ENCODE results near the gene EFCAB8.

EFCAB8 gene

DNA sequence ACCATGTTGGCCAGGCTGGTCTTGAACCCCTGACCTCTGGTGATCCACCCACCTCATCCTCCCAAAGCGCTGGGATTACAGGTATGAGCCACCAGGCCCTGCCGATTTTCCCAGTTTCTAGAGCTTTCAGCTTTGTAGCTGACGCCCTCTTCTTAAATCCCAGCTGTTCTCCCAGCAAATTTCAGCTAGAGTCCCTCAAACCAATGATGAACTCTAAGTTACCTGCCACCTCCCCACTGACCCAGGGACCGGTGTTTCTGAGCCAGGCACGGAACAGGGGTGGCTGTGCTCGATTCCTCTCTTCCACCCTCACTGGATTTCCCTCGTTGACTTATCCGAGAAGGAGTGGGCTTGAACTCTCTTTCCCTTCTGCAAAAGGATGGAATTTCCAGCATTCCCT is 106.4 kb downstream of the EFCAB8 start:
- Histone ChIP-seq H3K27ac (no peak overlapping the region), H3K9me3 (ENCODE audit: control insufficient read depth, low read length) (no peaks in the 10 kb centered on the region), H3K4me2 (ENCODE audit: low read length) (no peak overlapping the region), H3K4me3 (ENCODE audit: low read depth, low read length) (no peak overlapping the region), H3K9ac (no peak overlapping the region), H2AFZ (no peak overlapping the region), H3K4me1 (no peaks in the 10 kb centered on the region), H3K36me3 (ENCODE audit: control insufficient read depth, insufficient read depth, low read length) (no peaks in the 10 kb centered on the region), H3K79me2 (no peaks in the 10 kb centered on the region), H3K27me3 (ENCODE audit: control insufficient read depth, insufficient read depth, low read length) (no peaks in the 10 kb centered on the region)
- TF ChIP-seq, protein P1, sequence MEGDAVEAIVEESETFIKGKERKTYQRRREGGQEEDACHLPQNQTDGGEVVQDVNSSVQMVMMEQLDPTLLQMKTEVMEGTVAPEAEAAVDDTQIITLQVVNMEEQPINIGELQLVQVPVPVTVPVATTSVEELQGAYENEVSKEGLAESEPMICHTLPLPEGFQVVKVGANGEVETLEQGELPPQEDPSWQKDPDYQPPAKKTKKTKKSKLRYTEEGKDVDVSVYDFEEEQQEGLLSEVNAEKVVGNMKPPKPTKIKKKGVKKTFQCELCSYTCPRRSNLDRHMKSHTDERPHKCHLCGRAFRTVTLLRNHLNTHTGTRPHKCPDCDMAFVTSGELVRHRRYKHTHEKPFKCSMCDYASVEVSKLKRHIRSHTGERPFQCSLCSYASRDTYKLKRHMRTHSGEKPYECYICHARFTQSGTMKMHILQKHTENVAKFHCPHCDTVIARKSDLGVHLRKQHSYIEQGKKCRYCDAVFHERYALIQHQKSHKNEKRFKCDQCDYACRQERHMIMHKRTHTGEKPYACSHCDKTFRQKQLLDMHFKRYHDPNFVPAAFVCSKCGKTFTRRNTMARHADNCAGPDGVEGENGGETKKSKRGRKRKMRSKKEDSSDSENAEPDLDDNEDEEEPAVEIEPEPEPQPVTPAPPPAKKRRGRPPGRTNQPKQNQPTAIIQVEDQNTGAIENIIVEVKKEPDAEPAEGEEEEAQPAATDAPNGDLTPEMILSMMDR (IDR thresholded peaks at IDR 0.05), result no peak

DNA sequence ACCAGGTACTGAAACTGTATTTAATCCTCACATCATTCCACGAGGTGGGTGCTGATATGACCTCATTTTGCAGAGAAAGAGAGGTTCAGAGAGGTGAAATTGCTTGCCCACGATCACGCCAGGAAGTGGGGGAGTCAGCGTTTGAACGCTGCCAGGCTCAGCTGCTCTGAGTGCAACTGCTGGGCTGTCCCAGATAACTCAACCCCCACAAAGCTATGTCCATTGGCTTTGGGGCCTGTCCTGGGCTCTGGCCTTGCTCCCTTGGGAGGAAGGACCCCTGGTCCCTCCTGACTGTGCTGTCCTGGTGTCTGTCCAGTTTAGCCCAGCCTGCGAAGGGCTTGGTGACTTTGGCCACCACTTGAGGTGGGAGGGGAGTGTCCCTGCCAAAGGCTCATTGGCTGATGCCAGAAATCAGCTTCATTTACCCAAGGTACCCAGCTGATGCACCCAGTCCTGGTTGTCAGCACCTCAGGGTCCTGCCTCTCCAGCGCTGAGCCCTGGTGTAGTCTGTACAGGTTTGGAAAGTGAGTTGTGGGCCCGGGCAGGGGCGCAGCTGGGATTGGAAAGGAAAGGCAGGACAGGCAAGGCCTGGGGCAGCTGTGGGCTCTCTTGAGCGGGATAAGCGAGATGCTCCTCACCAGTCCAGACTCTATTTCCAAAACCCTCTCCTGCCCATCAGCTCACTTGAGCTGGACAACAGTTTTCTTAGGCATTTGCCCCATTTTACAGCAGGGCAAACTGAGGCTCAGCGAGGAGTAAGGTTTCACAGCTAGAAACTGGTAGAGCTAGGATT is 107.1 kb downstream of the EFCAB8 start:
- no peak overlapping the region for H3K4me2 ChIP-seq (ENCODE audit: low read length)
- H3K9me3 ChIP-seq (ENCODE audit: control insufficient read depth, low read length), result no peaks in the 10 kb centered on the region
- no peak overlapping the region for H2AFZ ChIP-seq
- H3K4me1 ChIP-seq, result no peaks in the 10 kb centered on the region
- H3K27me3 ChIP-seq (ENCODE audit: control insufficient read depth, insufficient read depth, low read length), result no peaks in the 10 kb centered on the region
- no peak overlapping the region for H3K4me3 ChIP-seq (ENCODE audit: low read depth, low read length)
- H3K79me2 ChIP-seq, result no peaks in the 10 kb centered on the region
- no peaks in the 10 kb centered on the region for H3K36me3 ChIP-seq (ENCODE audit: control insufficient read depth, insufficient read depth, low read length)
- TF ChIP-seq, protein P1 (IDR thresholded peaks at IDR 0.05), result no peak
- H3K9ac ChIP-seq, result no peak overlapping the region
- H3K27ac ChIP-seq, result no peak overlapping the region

DNA sequence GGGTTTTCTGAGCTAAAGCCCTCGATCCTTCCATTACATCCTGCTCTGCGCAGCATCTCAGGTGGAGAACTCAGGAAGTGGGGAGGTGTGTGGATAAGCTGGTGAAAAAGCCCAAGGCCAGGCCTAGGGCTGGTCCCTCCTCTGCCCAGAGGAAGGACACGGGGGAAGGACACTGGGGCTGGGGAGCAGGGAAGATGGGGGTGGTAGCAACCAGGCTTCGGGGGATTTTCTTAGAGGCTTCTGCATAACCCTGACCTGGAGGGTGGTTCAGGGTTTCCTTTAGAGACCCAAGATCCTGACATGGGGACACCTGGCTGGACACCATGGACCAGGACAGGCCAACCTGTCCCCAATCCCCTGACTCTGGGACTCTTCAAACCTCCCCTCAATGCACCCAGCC is 107.7 kb downstream of the EFCAB8 start:
- Histone ChIP-seq H3K79me2 (no peaks in the 10 kb centered on the region), H2AFZ (no peak overlapping the region), H3K4me2 (ENCODE audit: low read length) (no peak overlapping the region), H3K9me3 (ENCODE audit: control insufficient read depth, low read length) (no peaks in the 10 kb centered on the region), H3K27me3 (ENCODE audit: control insufficient read depth, insufficient read depth, low read length) (no peaks in the 10 kb centered on the region), H3K27ac (no peak overlapping the region), H3K4me1 (no peaks in the 10 kb centered on the region), H3K4me3 (ENCODE audit: low read depth, low read length) (no peak overlapping the region), H3K36me3 (ENCODE audit: control insufficient read depth, insufficient read depth, low read length) (no peaks in the 10 kb centered on the region), H3K9ac (no peak overlapping the region)
- TF ChIP-seq, protein P1 (IDR thresholded peaks at IDR 0.05), result no peak

DNA sequence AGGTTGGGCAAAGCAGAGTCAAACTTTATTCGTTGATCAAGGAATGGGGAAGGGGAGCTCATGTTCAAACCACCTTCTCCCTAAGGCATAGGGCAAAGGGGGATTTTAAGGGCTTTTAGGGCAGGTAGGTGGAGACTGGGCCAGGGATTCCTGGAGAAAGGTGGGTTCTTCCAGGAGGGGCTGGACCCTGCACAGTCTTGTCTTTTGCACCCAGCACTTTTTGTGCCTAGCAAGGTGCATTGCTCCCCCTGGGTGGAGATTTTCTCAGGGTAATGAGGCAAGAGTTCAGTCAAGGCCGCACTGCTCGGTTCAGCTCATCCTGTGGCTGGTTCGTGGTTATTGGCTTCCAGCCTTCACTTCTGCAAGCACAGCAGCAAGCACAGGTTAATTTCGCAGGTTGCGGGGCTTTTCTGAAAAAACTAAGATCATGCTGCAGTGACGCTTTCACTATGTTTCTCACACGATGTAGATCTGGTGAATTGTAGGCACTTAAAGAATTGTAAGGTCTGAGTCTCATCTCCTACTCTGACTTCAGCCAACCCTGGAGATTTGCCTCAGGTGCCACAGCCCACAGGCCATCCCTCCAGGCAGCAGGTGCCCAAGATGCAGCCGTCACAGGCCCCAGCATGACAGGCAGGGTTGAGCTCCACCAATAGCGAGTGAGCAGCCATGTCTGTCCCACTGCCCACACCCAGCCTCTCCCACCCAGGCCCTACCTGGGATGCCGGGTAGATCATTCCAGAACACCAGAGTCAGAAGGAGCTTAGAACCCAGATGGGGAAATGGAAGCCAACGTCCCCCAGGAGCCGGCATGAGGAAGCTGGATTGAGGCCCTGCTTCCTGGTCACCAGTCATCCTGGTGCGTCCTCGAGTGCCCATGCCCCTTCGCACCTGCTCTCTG is 108.4 kb downstream of the EFCAB8 start:
- TF ChIP-seq, protein P1 (IDR thresholded peaks at IDR 0.05), result no peak

More for the DNA sequence above, 108.4 kb downstream of the EFCAB8 start:
- Histone ChIP-seq H3K79me2 (no peaks in the 10 kb centered on the region), H3K4me3 (ENCODE audit: low read depth, low read length) (no peak overlapping the region), H3K4me1 (no peaks in the 10 kb centered on the region), H3K4me2 (ENCODE audit: low read length) (no peak overlapping the region), H3K27ac (no peak overlapping the region), H3K27me3 (ENCODE audit: control insufficient read depth, insufficient read depth, low read length) (no peaks in the 10 kb centered on the region), H3K9ac (no peak overlapping the region), H3K36me3 (ENCODE audit: control insufficient read depth, insufficient read depth, low read length) (no peaks in the 10 kb centered on the region), H3K9me3 (ENCODE audit: control insufficient read depth, low read length) (no peaks in the 10 kb centered on the region), H2AFZ (no peak overlapping the region)

Measured in parathyroid adenoma (tissue), 2 donors.